Uterus (tissue), 4 donors: ENCODE data around the gene SYCE3. TPM values are rescaled to one million over a fixed set of nuclear protein-coding genes. Genes with fewer than 3 reads are reported as not detected.

Source experiments
- DNase-seq, 2 donors: peaks; one replicate each; pipeline ENCODE4 v3.0.0-alpha.2; 2019 to 2020
- H3K27ac ChIP-seq, 2 donors: fragments of 200-600 bp; sonication (generic); 1 replicate in 1 of 2; 2 replicates in 1 of 2; pipeline ENCODE4 v1.5.1; 2016 to 2018
- H3K27me3 ChIP-seq, 2 donors: fragments of 200-600 bp; sonication (generic); one replicate each; pipeline ENCODE4 v1.5.1; 2018 to 2019; ENCODE audit warnings: control low read depth in 1 of 2
- H3K36me3 ChIP-seq, 2 donors: fragments of 200-600 bp; sonication (generic); one replicate each; pipeline ENCODE4 v1.5.1; 2019; ENCODE audit warnings: control low read depth in 1 of 2
- H3K4me1 ChIP-seq, 2 donors: fragments of 200-600 bp; sonication (generic); one replicate each; pipeline ENCODE4 v1.5.1; 2018 to 2019; ENCODE audit warnings: control low read depth in 1 of 2
- H3K4me3 ChIP-seq, 2 donors: fragments of 200-600 bp; sonication (generic); 1 replicate in 1 of 2; 2 replicates in 1 of 2; pipeline ENCODE4 v1.5.1; 2018 to 2019; ENCODE audit warnings: mild to moderate bottlenecking in 1 of 2
- H3K9me3 ChIP-seq, 2 donors: fragments of 200-600 bp; sonication (generic); one replicate each; pipeline ENCODE4 v1.5.1; 2019; ENCODE audit warnings: control low read depth in 1 of 2
- POLR2A ChIP-seq, 2 donors: fragments of 450-650 bp; IDR thresholded peaks; one replicate each; pipeline ENCODE4 v1.6.1; 2016; ENCODE audit warnings: antibody characterized with exemption in 2 of 2, mild to moderate bottlenecking in 1 of 2, moderate library complexity in 1 of 2
- intact Hi-C: fragments of 100-400 bp; cut with DNase I; formaldehyde crosslinking; loops from one replicate; pipeline ENCODE4 v1.15.1; 2023; ENCODE audit warnings: low total_unique reads
- total RNA-seq, 4 donors: library from RNA; depleted of rRNA in 3 of 4; stranded (reverse); fragments of >200 nt in 3 of 4; gene quantifications; one replicate each; pipeline versions ENCODE4 v1.1.0 to v1.2.4, GENCODE V29; 2014 to 2023
- TF ChIP-seq, protein P1 (sequence below), 4 experiments: fragments of 200-600 bp in 2 of 4; fragments of 450-650 bp in 2 of 4; sonication (generic) in 2 of 4; IDR thresholded peaks; one replicate each; pipeline ENCODE4 v1.5.1; 2016 to 2019; ENCODE audit warnings: antibody characterized with exemption in 4 of 4, mild to moderate bottlenecking in 2 of 4, moderate library complexity in 1 of 4
- donor health status: DM: yes; HTN: yes; CAD: no.

The SYCE3 gene
- total RNA-seq, 4 donors from 2014 or later, result not detected

DNA sequence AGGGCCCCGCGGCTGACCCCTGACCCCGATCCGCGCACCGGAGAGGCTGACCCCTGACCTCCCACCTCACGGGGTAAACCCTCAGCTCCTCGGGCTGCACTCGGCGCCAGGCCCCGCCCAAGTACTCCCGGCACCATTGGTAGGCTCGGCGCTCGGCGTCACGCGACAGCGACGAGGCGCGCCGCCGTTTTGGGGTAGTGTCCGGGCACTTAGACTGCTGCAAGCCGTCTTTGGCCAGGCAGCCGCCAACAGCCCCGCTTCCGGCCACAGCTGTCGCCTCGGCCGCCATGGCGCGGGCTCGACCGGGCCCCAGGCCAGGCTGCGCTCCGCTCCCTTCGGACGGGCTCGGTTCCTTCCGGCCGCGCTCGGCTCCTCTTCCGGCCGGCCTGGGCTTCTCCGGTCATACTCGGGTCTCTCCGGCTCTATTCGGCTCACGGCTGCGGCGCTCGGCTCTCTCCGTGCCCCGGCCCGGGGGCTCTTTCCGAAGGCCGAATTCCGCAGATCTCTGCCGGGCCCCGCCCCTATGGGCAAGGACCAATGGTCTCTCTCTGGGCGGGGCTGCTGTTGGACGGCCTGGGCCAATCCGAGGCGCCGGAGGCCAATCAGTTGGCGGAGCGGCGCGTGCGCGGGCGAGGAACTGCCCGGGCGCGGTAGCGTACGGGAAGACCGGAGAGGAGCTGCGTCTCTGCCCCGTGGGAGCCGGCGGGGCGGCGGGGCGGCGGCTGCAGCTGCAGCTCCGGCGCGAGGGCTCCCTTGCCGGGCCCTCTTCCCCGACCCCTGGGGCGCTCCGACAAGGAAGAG, 20.0 kb upstream of the SYCE3 start, which contains the start of gene CHKB:
TSS of gene CHKB (minus strand) at position 357 of the 801 bp plus-strand sequence. CDS start at position 289, 68 bp downstream.
- no peaks in the 10 kb centered on the region for H3K27me3 ChIP-seq
- peak within 1 kb of the TSS; percentile 88 to 97 for H3K27ac ChIP-seq
- peak; percentile 98 to 99 for DNase-seq
- peak within 1 kb of the TSS; percentile 61 to 69 for H3K4me3 ChIP-seq
- no peaks in the 10 kb centered on the region for H3K36me3 ChIP-seq
- peaks cover 4 to 7% of the 10 kb centered on the region in 2 donors for H3K4me1 ChIP-seq
- intact Hi-C loops, result no loop called here
- peak; percentile 95 to 97 for TF ChIP-seq POLR2A (IDR thresholded peaks at IDR 0.05)
- TF ChIP-seq, protein P1, sequence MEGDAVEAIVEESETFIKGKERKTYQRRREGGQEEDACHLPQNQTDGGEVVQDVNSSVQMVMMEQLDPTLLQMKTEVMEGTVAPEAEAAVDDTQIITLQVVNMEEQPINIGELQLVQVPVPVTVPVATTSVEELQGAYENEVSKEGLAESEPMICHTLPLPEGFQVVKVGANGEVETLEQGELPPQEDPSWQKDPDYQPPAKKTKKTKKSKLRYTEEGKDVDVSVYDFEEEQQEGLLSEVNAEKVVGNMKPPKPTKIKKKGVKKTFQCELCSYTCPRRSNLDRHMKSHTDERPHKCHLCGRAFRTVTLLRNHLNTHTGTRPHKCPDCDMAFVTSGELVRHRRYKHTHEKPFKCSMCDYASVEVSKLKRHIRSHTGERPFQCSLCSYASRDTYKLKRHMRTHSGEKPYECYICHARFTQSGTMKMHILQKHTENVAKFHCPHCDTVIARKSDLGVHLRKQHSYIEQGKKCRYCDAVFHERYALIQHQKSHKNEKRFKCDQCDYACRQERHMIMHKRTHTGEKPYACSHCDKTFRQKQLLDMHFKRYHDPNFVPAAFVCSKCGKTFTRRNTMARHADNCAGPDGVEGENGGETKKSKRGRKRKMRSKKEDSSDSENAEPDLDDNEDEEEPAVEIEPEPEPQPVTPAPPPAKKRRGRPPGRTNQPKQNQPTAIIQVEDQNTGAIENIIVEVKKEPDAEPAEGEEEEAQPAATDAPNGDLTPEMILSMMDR (IDR thresholded peaks at IDR 0.05), result peak in 1 of 4 experiments; percentile 23
- no peaks in the 10 kb centered on the region for H3K9me3 ChIP-seq

DNA sequence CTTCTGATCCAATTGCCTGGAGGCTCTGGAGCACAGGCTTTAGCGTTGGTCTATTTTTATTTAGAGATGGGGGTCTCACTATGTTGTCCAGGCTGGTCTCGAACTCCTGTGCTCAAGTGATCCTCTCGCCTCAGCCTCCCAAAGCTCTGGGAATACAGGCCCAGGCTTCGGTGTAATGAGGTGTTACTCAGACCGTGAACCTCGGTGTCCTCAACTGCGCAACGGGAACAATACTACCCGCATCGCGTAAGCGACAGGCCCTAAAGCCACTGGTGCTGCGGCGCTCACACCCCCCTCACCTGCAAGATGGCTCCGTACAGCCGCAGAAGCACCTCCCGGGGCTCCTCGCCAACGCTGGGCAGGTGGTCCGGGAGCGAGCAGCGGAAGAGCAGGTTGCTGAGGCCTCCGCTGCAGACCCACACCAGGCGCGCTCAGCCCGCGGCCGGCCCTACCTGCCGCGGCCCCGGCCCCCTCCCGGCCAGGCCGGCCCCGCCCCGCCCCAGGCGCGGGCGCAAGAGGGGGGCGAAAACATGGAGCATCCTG, 19.3 kb upstream of the SYCE3 start:
- H3K27ac ChIP-seq, result peak overlapping the region; percentile 88 to 97
- H3K9me3 ChIP-seq, result no peaks in the 10 kb centered on the region
- H3K27me3 ChIP-seq, result no peaks in the 10 kb centered on the region
- DNase-seq, result no peak
- TF ChIP-seq, protein P1 (IDR thresholded peaks at IDR 0.05), result no peak
- no peak for TF ChIP-seq POLR2A (IDR thresholded peaks at IDR 0.05)
- peaks cover 4 to 7% of the 10 kb centered on the region in 2 donors for H3K4me1 ChIP-seq
- H3K36me3 ChIP-seq, result no peaks in the 10 kb centered on the region
- H3K4me3 ChIP-seq, result peak overlapping the region; percentile 61 to 69
- intact Hi-C loops, result no loop called here

- peak overlapping the region; percentile 61 to 69 for H3K4me3 ChIP-seq
- peaks cover 4 to 7% of the 10 kb centered on the region in 2 donors for H3K4me1 ChIP-seq
- intact Hi-C loops, result no loop called here
- H3K36me3 ChIP-seq, result no peaks in the 10 kb centered on the region
- peak overlapping the region in 1 of 2 donors; percentile 97 for H3K27ac ChIP-seq
- TF ChIP-seq POLR2A (IDR thresholded peaks at IDR 0.05), result no peak
- TF ChIP-seq, protein P1 (IDR thresholded peaks at IDR 0.05), result no peak
- H3K27me3 ChIP-seq, result no peaks in the 10 kb centered on the region
- H3K9me3 ChIP-seq, result no peaks in the 10 kb centered on the region
- DNase-seq, result no peak
These were observed 18.6 kb upstream of the SYCE3 start for GRCh38 chr22:50581031-50581949.

- no peaks in the 10 kb centered on the region for H3K36me3 ChIP-seq
- no peaks in the 10 kb centered on the region for H3K27me3 ChIP-seq
- H3K4me3 ChIP-seq, result no peak overlapping the region
- H3K27ac ChIP-seq, result no peak overlapping the region
- H3K4me1 ChIP-seq, result peaks cover 4 to 7% of the 10 kb centered on the region in 2 donors
- no peak for TF ChIP-seq POLR2A (IDR thresholded peaks at IDR 0.05)
- TF ChIP-seq, protein P1 (IDR thresholded peaks at IDR 0.05), result no peak
- H3K9me3 ChIP-seq, result no peaks in the 10 kb centered on the region
- intact Hi-C loops, result no loop called here
- DNase-seq, result no peak
These were observed 17.0 kb upstream of the SYCE3 start for GRCh38 chr22:50579752-50580151.
